K562 (cell line): ENCODE data around the gene SPEM3. TPM values are rescaled to one million over a fixed set of nuclear protein-coding genes. Genes with fewer than 3 reads are reported as not detected.

ENCODE experiments used
- ATF1 ChIP-seq, 2 experiments: fragments of 450-650 bp in 1 of 2; IDR thresholded peaks; 2 replicates each; pipeline ENCODE4 v1.6.1; 2016; ENCODE audit warnings: missing compliant biosample characterization in 1 of 2, missing genetic modification characterization in 1 of 2
- BRF1 ChIP-seq: IDR thresholded peaks from 3 replicates; pipeline ENCODE4 v1.6.1; 2011; ENCODE audit warnings: borderline replicate concordance, mild to moderate bottlenecking; ENCODE audit not compliant: insufficient read length; ENCODE audit errors: extremely low read depth
- CBFA2T3 ChIP-seq: fragments of 450-650 bp; IDR thresholded peaks from 2 replicates; pipeline ENCODE4 v1.6.1; 2017
- CC2D1A ChIP-seq: fragments of 450-650 bp; IDR thresholded peaks from 2 replicates; pipeline ENCODE4 v1.6.1; 2017; ENCODE audit warnings: mild to moderate bottlenecking
- EGR1 ChIP-seq: fragments of 450-650 bp; conservative IDR thresholded peaks from 2 replicates; pipeline ENCODE4 v1.6.1; 2017; ENCODE audit warnings: mild to moderate bottlenecking
- EHMT2 ChIP-seq: fragments of 450-650 bp; IDR thresholded peaks from 2 replicates; pipeline ENCODE4 v1.6.1; 2018; ENCODE audit warnings: antibody characterized with exemption
- GATAD2A ChIP-seq: fragments of 450-650 bp; IDR thresholded peaks from 2 replicates; pipeline ENCODE4 v1.6.1; 2017
- HSF4 ChIP-seq: fragments of 250-450 bp; sonication (Bioruptor Pico); IDR thresholded peaks from 2 replicates; pipeline ENCODE4 v2.1.2; 2022; ENCODE audit warnings: mild to moderate bottlenecking, moderate library complexity, borderline replicate concordance
- KDM5B ChIP-seq: fragments of 200-600 bp; sonication (generic); IDR thresholded peaks from 2 replicates; pipeline ENCODE4 v1.6.1; 2012; ENCODE audit warnings: low read depth, mild to moderate bottlenecking, moderate library complexity, low read length, control low read depth, inconsistent platforms; ENCODE audit not compliant: insufficient replicate concordance
- MTA1 ChIP-seq: fragments of 450-650 bp; IDR thresholded peaks from 2 replicates; pipeline ENCODE4 v1.6.1; 2017; ENCODE audit warnings: borderline replicate concordance
- STAT5A ChIP-seq: IDR thresholded peaks from 2 replicates; pipeline ENCODE4 v1.6.1; 2012; ENCODE audit warnings: low read length, inconsistent platforms, borderline replicate concordance
- polyA plus RNA-seq, 8 experiments: library from polyadenylated mRNA; depleted of rRNA in 4 of 8; stranded (reverse) in 5 of 8; unstranded in 3 of 8; fragments of >200 nt; fragmentation: Nextera tagmentation in 2 of 8; fragmentation: Illumina TruSeq in 1 of 8; extraction: Ambion mirVana in 2 of 8; extraction: Trizol in 1 of 8; gene quantifications; 2 replicates each; pipeline versions ENCODE4 v1.2.1 to v1.2.3, GENCODE V29; 2011 to 2014; ENCODE audit warnings: inconsistent platforms in 1 of 8, missing spikeins in 1 of 8
- total RNA-seq, 7 experiments: library from RNA; depleted of rRNA in 6 of 7; stranded (reverse); fragments of >200 nt in 6 of 7; fragmentation: Illumina TruSeq in 2 of 7; extraction: Trizol in 2 of 7; gene quantifications; 2 replicates each; pipeline versions ENCODE4 v1.2.1 to v1.2.3, GENCODE V29; 2011 to 2021; ENCODE audit warnings: low replicate concordance in 1 of 7
- TF ChIP-seq, protein P1 (sequence below): fragments of 250-450 bp; sonication (Bioruptor Pico); IDR thresholded peaks from 2 replicates; pipeline ENCODE4 v1.4.0; 2020; ENCODE audit warnings: borderline replicate concordance
- TF ChIP-seq, protein P2 (sequence below): fragments of 450-650 bp; formaldehyde crosslinking; IDR thresholded peaks from 2 replicates; pipeline ENCODE4 v1.4.0; 2022; ENCODE audit warnings: missing genetic modification characterization
- TF ChIP-seq, protein P3 (sequence below): sonication (generic); formaldehyde crosslinking; IDR thresholded peaks from 2 replicates; pipeline ENCODE4 v1.8.1; 2023; ENCODE audit warnings: missing genetic modification reagents, mild to moderate bottlenecking, borderline replicate concordance
- TF ChIP-seq, protein P4 (sequence below), 2 experiments: IDR thresholded peaks; 2 replicates each; pipeline ENCODE4 v1.6.1; 2011; ENCODE audit warnings: borderline replicate concordance in 1 of 2, control low read depth in 1 of 2, low read depth in 1 of 2, low read length in 1 of 2, mild to moderate bottlenecking in 1 of 2, mixed read lengths in 1 of 2, moderate library complexity in 1 of 2; ENCODE audit not compliant: insufficient read depth in 1 of 2, insufficient read length in 1 of 2, poor library complexity in 1 of 2, severe bottlenecking in 1 of 2; ENCODE audit errors: extremely low read depth in 1 of 2
- TF ChIP-seq, protein P5 (sequence below): sonication (generic); formaldehyde crosslinking; IDR thresholded peaks from 2 replicates; pipeline ENCODE4 v1.8.0; 2022; ENCODE audit warnings: missing genetic modification reagents, mild to moderate bottlenecking, borderline replicate concordance

The SPEM3 gene
- total and polyA plus RNA-seq, 9 of the 15 experiments (the other 6 are each of a cell fraction or from before 2014, with no cell fraction given): not detected

DNA sequence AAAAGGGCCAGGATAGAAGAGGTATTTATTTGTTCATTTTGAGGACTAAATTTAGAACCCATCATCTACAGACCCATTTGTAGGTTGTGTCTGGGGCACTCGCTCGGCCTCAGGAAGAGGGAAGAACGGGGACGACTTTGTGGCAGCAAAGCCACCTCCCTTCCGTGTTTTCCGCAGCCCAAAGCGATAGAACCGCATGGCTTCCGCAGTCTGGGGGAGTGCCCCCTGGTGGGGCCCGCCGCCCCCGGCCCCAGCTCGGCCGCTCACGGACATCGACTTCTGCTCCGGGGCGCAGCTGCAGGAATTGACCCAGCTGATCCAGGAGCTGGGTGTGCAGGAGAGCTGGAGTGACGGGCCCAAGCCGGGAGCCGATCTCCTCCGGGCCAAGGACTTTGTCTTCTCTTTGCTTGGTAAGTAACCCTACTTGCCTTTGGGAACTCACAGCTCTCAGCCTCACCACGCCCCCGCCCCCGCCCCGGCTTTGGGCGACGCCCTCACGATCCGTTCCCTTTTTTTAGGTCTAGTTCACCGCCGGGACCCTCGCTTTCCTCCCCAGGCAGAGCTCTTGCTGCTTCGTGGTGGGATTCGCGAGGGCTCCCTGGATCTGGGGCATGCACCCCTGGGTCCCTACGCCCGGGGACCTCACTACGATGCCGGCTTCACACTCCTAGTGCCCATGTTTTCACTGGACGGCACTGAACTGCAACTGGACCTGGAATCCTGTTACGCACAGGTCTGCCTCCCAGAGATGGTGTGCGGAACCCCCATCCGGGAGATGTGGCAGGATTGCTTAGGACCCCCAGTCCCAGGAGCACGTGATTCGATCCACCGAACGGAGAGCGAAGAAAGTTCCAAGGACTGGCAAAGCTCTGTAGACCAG lies 7.3 kb downstream of the SPEM3 start (continued):
- TF ChIP-seq, protein P1, sequence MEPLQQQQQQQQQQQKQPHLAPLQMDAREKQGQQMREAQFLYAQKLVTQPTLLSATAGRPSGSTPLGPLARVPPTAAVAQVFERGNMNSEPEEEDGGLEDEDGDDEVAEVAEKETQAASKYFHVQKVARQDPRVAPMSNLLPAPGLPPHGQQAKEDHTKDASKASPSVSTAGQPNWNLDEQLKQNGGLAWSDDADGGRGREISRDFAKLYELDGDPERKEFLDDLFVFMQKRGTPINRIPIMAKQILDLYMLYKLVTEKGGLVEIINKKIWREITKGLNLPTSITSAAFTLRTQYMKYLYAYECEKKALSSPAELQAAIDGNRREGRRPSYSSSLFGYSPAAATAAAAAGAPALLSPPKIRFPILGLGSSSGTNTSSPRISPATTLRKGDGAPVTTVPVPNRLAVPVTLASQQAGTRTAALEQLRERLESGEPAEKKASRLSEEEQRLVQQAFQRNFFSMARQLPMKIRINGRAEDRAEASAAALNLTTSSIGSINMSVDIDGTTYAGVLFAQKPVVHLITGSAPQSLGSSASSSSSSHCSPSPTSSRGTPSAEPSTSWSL (CRISPR knock-in tag): no peak
- TF ChIP-seq GATAD2A (no peak), BRF1 (no peak), STAT5A (no peak), KDM5B (no peak), HSF4 (CRISPR knock-in tag) (no peak), EGR1 (peak; percentile 80), ATF1 (CRISPR knock-in tag; IDR thresholded peaks at IDR 0.05) (no peak), ATF1 (tag; IDR thresholded peaks at IDR 0.05) (0 out of 2 replicates have a peak, but pooled peaks have one; percentile 2), MTA1 (no peak), CBFA2T3 (no peak), EHMT2 (no peak), CC2D1A (no peak)
- TF ChIP-seq, protein P2, sequence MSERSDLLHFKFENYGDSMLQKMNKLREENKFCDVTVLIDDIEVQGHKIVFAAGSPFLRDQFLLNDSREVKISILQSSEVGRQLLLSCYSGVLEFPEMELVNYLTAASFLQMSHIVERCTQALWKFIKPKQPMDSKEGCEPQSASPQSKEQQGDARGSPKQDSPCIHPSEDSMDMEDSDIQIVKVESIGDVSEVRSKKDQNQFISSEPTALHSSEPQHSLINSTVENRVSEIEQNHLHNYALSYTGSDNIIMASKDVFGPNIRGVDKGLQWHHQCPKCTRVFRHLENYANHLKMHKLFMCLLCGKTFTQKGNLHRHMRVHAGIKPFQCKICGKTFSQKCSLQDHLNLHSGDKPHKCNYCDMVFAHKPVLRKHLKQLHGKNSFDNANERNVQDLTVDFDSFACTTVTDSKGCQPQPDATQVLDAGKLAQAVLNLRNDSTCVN (CRISPR knock-in tag): no peak
- TF ChIP-seq, protein P3, sequence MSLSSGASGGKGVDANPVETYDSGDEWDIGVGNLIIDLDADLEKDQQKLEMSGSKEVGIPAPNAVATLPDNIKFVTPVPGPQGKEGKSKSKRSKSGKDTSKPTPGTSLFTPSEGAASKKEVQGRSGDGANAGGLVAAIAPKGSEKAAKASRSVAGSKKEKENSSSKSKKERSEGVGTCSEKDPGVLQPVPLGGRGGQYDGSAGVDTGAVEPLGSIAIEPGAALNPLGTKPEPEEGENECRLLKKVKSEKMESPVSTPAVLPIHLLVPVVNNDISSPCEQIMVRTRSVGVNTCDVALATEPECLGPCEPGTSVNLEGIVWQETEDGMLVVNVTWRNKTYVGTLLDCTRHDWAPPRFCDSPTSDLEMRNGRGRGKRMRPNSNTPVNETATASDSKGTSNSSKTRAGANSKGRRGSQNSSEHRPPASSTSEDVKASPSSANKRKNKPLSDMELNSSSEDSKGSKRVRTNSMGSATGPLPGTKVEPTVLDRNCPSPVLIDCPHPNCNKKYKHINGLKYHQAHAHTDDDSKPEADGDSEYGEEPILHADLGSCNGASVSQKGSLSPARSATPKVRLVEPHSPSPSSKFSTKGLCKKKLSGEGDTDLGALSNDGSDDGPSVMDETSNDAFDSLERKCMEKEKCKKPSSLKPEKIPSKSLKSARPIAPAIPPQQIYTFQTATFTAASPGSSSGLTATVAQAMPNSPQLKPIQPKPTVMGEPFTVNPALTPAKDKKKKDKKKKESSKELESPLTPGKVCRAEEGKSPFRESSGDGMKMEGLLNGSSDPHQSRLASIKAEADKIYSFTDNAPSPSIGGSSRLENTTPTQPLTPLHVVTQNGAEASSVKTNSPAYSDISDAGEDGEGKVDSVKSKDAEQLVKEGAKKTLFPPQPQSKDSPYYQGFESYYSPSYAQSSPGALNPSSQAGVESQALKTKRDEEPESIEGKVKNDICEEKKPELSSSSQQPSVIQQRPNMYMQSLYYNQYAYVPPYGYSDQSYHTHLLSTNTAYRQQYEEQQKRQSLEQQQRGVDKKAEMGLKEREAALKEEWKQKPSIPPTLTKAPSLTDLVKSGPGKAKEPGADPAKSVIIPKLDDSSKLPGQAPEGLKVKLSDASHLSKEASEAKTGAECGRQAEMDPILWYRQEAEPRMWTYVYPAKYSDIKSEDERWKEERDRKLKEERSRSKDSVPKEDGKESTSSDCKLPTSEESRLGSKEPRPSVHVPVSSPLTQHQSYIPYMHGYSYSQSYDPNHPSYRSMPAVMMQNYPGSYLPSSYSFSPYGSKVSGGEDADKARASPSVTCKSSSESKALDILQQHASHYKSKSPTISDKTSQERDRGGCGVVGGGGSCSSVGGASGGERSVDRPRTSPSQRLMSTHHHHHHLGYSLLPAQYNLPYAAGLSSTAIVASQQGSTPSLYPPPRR (CRISPR knock-in tag): no peak
- TF ChIP-seq, protein P4, sequence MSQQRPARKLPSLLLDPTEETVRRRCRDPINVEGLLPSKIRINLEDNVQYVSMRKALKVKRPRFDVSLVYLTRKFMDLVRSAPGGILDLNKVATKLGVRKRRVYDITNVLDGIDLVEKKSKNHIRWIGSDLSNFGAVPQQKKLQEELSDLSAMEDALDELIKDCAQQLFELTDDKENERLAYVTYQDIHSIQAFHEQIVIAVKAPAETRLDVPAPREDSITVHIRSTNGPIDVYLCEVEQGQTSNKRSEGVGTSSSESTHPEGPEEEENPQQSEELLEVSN (IDR thresholded peaks at IDR 0.05; ENCODE audit: borderline replicate concordance in 1 of 2, extremely low read depth in 1 of 2, insufficient read depth in 1 of 2, insufficient read length in 1 of 2, low read depth in 1 of 2, low read length in 1 of 2, poor library complexity in 1 of 2, severe bottlenecking in 1 of 2): peak; percentile 31 to 57
- TF ChIP-seq, protein P5, sequence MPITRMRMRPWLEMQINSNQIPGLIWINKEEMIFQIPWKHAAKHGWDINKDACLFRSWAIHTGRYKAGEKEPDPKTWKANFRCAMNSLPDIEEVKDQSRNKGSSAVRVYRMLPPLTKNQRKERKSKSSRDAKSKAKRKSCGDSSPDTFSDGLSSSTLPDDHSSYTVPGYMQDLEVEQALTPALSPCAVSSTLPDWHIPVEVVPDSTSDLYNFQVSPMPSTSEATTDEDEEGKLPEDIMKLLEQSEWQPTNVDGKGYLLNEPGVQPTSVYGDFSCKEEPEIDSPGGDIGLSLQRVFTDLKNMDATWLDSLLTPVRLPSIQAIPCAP: no peak
